K562 (cell line): ENCODE data around the gene SPTBN4. TPM values are rescaled to one million over a fixed set of nuclear protein-coding genes. Genes with fewer than 3 reads are reported as not detected.

Experiments
- BRF2 ChIP-seq: IDR thresholded peaks from 3 replicates; pipeline ENCODE4 v1.6.1; 2011; ENCODE audit warnings: borderline replicate concordance, mild to moderate bottlenecking; ENCODE audit not compliant: insufficient read length, insufficient read depth
- CBX8 ChIP-seq: fragments of 200-600 bp; sonication (generic); IDR thresholded peaks from 2 replicates; pipeline ENCODE4 v1.6.1; 2012; ENCODE audit warnings: borderline replicate concordance, mixed run types, low read depth, mild to moderate bottlenecking, moderate library complexity, mixed read lengths, low read length, control low read depth, inconsistent platforms; ENCODE audit not compliant: poor library complexity, severe bottlenecking; ENCODE audit errors: extremely low read depth
- E2F1 ChIP-seq: sonication (generic); formaldehyde crosslinking; IDR thresholded peaks from 2 replicates; pipeline ENCODE4 v1.8.1; 2023; ENCODE audit warnings: mild to moderate bottlenecking, missing genetic modification reagents, moderate library complexity
- EWSR1 ChIP-seq: fragments of 450-650 bp; IDR thresholded peaks from 2 replicates; pipeline ENCODE4 v1.6.1; 2018; ENCODE audit warnings: borderline replicate concordance, mild to moderate bottlenecking, low read depth, moderate library complexity; ENCODE audit not compliant: partially characterized antibody
- FOXK2 ChIP-seq, 2 experiments: fragments of 450-650 bp; IDR thresholded peaks in 1 of 2; conservative IDR thresholded peaks in 1 of 2; 2 replicates each; pipeline ENCODE4 v1.6.1; 2016; ENCODE audit warnings: low read depth in 2 of 2, mild to moderate bottlenecking in 1 of 2
- HDAC3 ChIP-seq: fragments of 450-650 bp; IDR thresholded peaks from 2 replicates; pipeline ENCODE4 v1.6.1; 2018; ENCODE audit warnings: borderline replicate concordance, mild to moderate bottlenecking, moderate library complexity; ENCODE audit not compliant: partially characterized antibody
- RBM39 ChIP-seq: fragments of 200-400 bp; formaldehyde crosslinking; optimal IDR thresholded peaks from 2 replicates; pipeline ENCODE3; 2018; ENCODE audit warnings: low read depth, low read length
- SMC3 ChIP-seq: conservative IDR thresholded peaks from 2 replicates; pipeline ENCODE4 v1.6.1; 2011; ENCODE audit warnings: low read depth, low read length, improper control_type of control experiment; ENCODE audit not compliant: insufficient read depth
- SNIP1 ChIP-seq: fragments of 450-650 bp; IDR thresholded peaks from 2 replicates; pipeline ENCODE4 v1.7.1; 2017; ENCODE audit warnings: low read depth, mild to moderate bottlenecking
- SOX6 ChIP-seq: fragments of 450-650 bp; IDR thresholded peaks from 2 replicates; pipeline ENCODE4 v1.6.1; 2014; ENCODE audit warnings: mild to moderate bottlenecking
- TCF3 ChIP-seq: sonication (generic); formaldehyde crosslinking; IDR thresholded peaks from 2 replicates; pipeline ENCODE4 v1.4.0; 2020; ENCODE audit warnings: mild to moderate bottlenecking, missing genetic modification reagents
- TEAD1 ChIP-seq, 2 experiments: fragments of 450-650 bp in 1 of 2; sonication (generic) in 1 of 2; formaldehyde crosslinking; IDR thresholded peaks; 2 replicates each; pipeline versions ENCODE4 v1.4.0 to v1.8.0; 2020 to 2022; ENCODE audit warnings: mild to moderate bottlenecking in 2 of 2, missing genetic modification reagents in 1 of 2
- THRA ChIP-seq: fragments of 450-650 bp; IDR thresholded peaks from 2 replicates; pipeline ENCODE4 v1.6.1; 2017; ENCODE audit warnings: mild to moderate bottlenecking, moderate library complexity
- ZNF766 ChIP-seq: fragments of 200-800 bp; sonication (Bioruptor generic); conservative IDR thresholded peaks from 2 replicates; pipeline ENCODE4 v1.6.1; 2016; ENCODE audit warnings: missing genetic modification characterization, missing compliant biosample characterization
- ZNF77 ChIP-seq: fragments of 250-450 bp; sonication (Bioruptor Pico); IDR thresholded peaks from 2 replicates; pipeline ENCODE4 v1.5.0; 2020
- polyA plus RNA-seq, 8 experiments: library from polyadenylated mRNA; depleted of rRNA in 4 of 8; stranded (reverse) in 5 of 8; unstranded in 3 of 8; fragments of >200 nt; fragmentation: Nextera tagmentation in 2 of 8; fragmentation: Illumina TruSeq in 1 of 8; extraction: Ambion mirVana in 2 of 8; extraction: Trizol in 1 of 8; gene quantifications; 2 replicates each; pipeline versions ENCODE4 v1.2.1 to v1.2.3, GENCODE V29; 2011 to 2014; ENCODE audit warnings: inconsistent platforms in 1 of 8, missing spikeins in 1 of 8
- total RNA-seq, 7 experiments: library from RNA; depleted of rRNA in 6 of 7; stranded (reverse); fragments of >200 nt in 6 of 7; fragmentation: Illumina TruSeq in 2 of 7; extraction: Trizol in 2 of 7; gene quantifications; 2 replicates each; pipeline versions ENCODE4 v1.2.1 to v1.2.3, GENCODE V29; 2011 to 2021; ENCODE audit warnings: low replicate concordance in 1 of 7
- TF ChIP-seq, protein P1 (sequence below), 2 experiments: IDR thresholded peaks; 2 replicates each; pipeline ENCODE4 v1.6.1; 2011; ENCODE audit warnings: borderline replicate concordance in 1 of 2, control low read depth in 1 of 2, low read depth in 1 of 2, low read length in 1 of 2, mild to moderate bottlenecking in 1 of 2, mixed read lengths in 1 of 2, moderate library complexity in 1 of 2; ENCODE audit not compliant: insufficient read depth in 1 of 2, insufficient read length in 1 of 2, poor library complexity in 1 of 2, severe bottlenecking in 1 of 2; ENCODE audit errors: extremely low read depth in 1 of 2
- TF ChIP-seq, protein P2 (sequence below), 2 experiments: IDR thresholded peaks in 1 of 2; conservative IDR thresholded peaks in 1 of 2; 2 replicates each; pipeline ENCODE4 v1.6.1; 2016; ENCODE audit warnings: low read depth in 2 of 2, mild to moderate bottlenecking in 1 of 2, missing compliant biosample characterization in 1 of 2, missing genetic modification characterization in 1 of 2, moderate library complexity in 1 of 2

Gene SPTBN4
- total and polyA plus RNA-seq, 9 of the 15 experiments (the other 6 are each of a cell fraction or from before 2014, with no cell fraction given) = 0.01 to 1.5 (median 0.86) TPM

DNA sequence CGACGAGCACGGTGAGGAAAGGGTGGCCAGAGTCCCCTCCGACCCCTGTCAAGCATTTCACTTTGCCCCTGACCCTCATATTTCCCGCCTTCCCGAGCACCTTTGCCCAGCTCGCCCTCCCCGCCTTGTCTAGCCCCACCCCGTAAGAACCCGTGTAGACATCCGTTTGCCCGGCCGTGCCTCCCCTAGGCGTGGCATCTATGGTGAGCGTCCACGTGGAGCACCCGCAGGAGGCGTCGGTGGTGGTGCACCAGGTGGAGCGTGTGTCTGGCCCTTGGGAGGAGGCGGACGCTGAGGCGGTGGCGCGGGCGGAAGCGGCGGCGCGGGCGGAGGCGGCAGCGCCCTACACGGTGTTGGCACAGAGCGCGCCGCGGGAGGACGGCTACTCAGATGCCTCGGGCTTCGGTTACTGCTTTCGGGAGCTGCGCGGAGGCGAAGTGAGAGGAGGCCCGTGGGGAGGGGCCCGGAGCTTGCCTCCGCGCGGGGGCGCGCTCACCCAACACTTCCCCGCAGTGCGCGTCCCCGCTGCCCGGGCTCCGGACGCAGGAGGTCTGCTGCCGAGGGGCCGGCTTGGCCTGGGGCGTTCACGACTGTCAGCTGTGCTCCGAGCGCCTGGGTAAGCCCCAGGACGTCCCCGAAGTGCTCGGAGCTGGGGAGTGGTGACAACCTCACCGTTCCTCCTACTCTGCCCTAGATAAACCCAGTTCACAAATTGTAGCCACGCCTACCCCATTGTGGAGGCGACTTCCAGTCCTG lies 138.6 kb downstream of the SPTBN4 start (continued):
- no peak for TF ChIP-seq RBM39
- TF ChIP-seq ZNF77 (CRISPR knock-in tag) = no peak
- TF ChIP-seq E2F1 (CRISPR knock-in tag) = no peak
- no peak for TF ChIP-seq FOXK2 (conservative IDR thresholded peaks at IDR 0.05 in 1 of 2, IDR thresholded peaks at IDR 0.05 in 1 of 2; ENCODE audit: low read depth in 2 of 2)
- TF ChIP-seq, protein P1, sequence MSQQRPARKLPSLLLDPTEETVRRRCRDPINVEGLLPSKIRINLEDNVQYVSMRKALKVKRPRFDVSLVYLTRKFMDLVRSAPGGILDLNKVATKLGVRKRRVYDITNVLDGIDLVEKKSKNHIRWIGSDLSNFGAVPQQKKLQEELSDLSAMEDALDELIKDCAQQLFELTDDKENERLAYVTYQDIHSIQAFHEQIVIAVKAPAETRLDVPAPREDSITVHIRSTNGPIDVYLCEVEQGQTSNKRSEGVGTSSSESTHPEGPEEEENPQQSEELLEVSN (IDR thresholded peaks at IDR 0.05; ENCODE audit: borderline replicate concordance in 1 of 2, extremely low read depth in 1 of 2, insufficient read depth in 1 of 2, insufficient read length in 1 of 2, low read depth in 1 of 2, low read length in 1 of 2, poor library complexity in 1 of 2, severe bottlenecking in 1 of 2) = peak; percentile 70 to 82
- TF ChIP-seq CBX8 = no peak
- no peak for TF ChIP-seq TEAD1 (CRISPR knock-in tag; IDR thresholded peaks at IDR 0.05)
- no peak for TF ChIP-seq SNIP1
- TF ChIP-seq TCF3 (CRISPR knock-in tag) = no peak; the same call in 1 of the 2 replicates
- no peak for TF ChIP-seq HDAC3
- TF ChIP-seq BRF2 = no peak
- TF ChIP-seq, protein P2, sequence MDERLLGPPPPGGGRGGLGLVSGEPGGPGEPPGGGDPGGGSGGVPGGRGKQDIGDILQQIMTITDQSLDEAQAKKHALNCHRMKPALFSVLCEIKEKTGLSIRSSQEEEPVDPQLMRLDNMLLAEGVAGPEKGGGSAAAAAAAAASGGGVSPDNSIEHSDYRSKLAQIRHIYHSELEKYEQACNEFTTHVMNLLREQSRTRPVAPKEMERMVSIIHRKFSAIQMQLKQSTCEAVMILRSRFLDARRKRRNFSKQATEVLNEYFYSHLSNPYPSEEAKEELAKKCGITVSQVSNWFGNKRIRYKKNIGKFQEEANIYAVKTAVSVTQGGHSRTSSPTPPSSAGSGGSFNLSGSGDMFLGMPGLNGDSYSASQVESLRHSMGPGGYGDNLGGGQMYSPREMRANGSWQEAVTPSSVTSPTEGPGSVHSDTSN (CRISPR knock-in tag; IDR thresholded peaks at IDR 0.05; ENCODE audit: low read depth) = no peak
- TF ChIP-seq, protein P2 (tag; conservative IDR thresholded peaks at IDR 0.05; ENCODE audit: low read depth) = no peak
- TF ChIP-seq EWSR1 = no peak
- no peak for TF ChIP-seq THRA
- no peak; the same call in 1 of the 2 replicates for TF ChIP-seq SOX6
- peak; percentile 81 for TF ChIP-seq ZNF766 (CRISPR knock-in tag)
- no peak for TF ChIP-seq SMC3
